Measurements from ENCODE around the gene KRT9. TPM values are rescaled to one million over a fixed set of nuclear protein-coding genes. Genes with fewer than 3 reads are reported as not detected.

The KRT9 gene
- total RNA-seq, 1 donor from 2014 or later, result 0.26 TPM

- Histone ChIP-seq H3K36me3 (ENCODE audit: control insufficient read depth, insufficient read depth, low read length) (peaks cover 22% of the 10 kb centered on the region), H3K4me3 (ENCODE audit: low read depth, low read length) (no peak overlapping the region), H3K27me3 (ENCODE audit: control insufficient read depth, insufficient read depth, low read length) (no peaks in the 10 kb centered on the region)
- peak; percentile 45 for DNase-seq (ENCODE audit: low read depth)
- no peak for FAIRE-seq
- TF ChIP-seq CTCF (IDR thresholded peaks at IDR 0.05; ENCODE audit: insufficient read depth, low read length, severe bottlenecking), result no peak
These were observed 55.0 kb downstream of the KRT9 start for GRCh38 chr17:41516830-41517283.

GRCh38 chr17:41516147-41516829 lies 55.6 kb downstream of the KRT9 start:
- DNase-seq (ENCODE audit: low read depth) (no peak), FAIRE-seq (peak; percentile 47)
- no peak for TF ChIP-seq CTCF (IDR thresholded peaks at IDR 0.05; ENCODE audit: insufficient read depth, low read length, severe bottlenecking)
- Histone ChIP-seq H3K27me3 (ENCODE audit: control insufficient read depth, insufficient read depth, low read length) (no peaks in the 10 kb centered on the region), H3K36me3 (ENCODE audit: control insufficient read depth, insufficient read depth, low read length) (peaks cover 22% of the 10 kb centered on the region), H3K4me3 (ENCODE audit: low read depth, low read length) (no peak overlapping the region)

Other genes with a start within 250 kb of the KRT9 start
- 0.13 TPM in 1 of 2 replicates, not detected in the other for gene KRT33A, start 221.2 kb downstream of the KRT9 start, total RNA-seq
- gene KRT33B, start 202.2 kb downstream of the KRT9 start, total RNA-seq, result 0.79 and 1.7 TPM in 2 replicates
- 0.26 and 0.53 TPM in 2 replicates for gene KRT34, start 189.8 kb downstream of the KRT9 start, total RNA-seq
- 0.26 TPM in 1 of 2 replicates, not detected in the other for gene KRT31, start 174.5 kb downstream of the KRT9 start, total RNA-seq
- not detected in 2 replicates for gene KRT37, start 147.5 kb downstream of the KRT9 start, total RNA-seq
- gene KRT38, start 131.1 kb downstream of the KRT9 start, total RNA-seq, result not detected in 2 replicates
- gene KRT32, start 104.7 kb downstream of the KRT9 start, total RNA-seq, result 0.13 TPM in 1 of 2 replicates, not detected in the other
- not detected in 2 replicates for gene KRT35, start 90.9 kb downstream of the KRT9 start, total RNA-seq
- gene KRT36, start 82.1 kb downstream of the KRT9 start, total RNA-seq, result under 0.01 TPM in 1 of 2 replicates, not detected in the other
- gene KRT13, start 66.4 kb downstream of the KRT9 start, total RNA-seq, result 112 and 242 TPM in 2 replicates
- gene KRT15, start 53.2 kb downstream of the KRT9 start, total RNA-seq, result 67.9 and 71.8 TPM in 2 replicates
- gene KRT19, start 43.8 kb downstream of the KRT9 start, total RNA-seq, result 3,104 and 4,112 TPM in 2 replicates
- 463 and 1,445 TPM in 2 replicates for gene KRT14, start 14.8 kb upstream of the KRT9 start, total RNA-seq
- gene KRT16, start 40.7 kb upstream of the KRT9 start, total RNA-seq, result 1,390 and 10,131 TPM in 2 replicates
- gene KRT17, start 52.5 kb upstream of the KRT9 start, total RNA-seq, result 25,286 and 30,463 TPM in 2 replicates
- 191 and 204 TPM in 2 replicates for gene EIF1, start 116.8 kb upstream of the KRT9 start, total RNA-seq
- gene GAST, start 140.3 kb upstream of the KRT9 start, total RNA-seq, result 0.90 TPM in 1 of 2 replicates, not detected in the other
- 2.6 and 5.0 TPM in 2 replicates for gene HAP1, start 162.6 kb upstream of the KRT9 start, total RNA-seq
- 227 and 407 TPM in 2 replicates for gene JUP, start 214.7 kb upstream of the KRT9 start, total RNA-seq
- 32.1 and 47.1 TPM in 2 replicates for gene P3H4, start 239.9 kb upstream of the KRT9 start, total RNA-seq
- gene FKBP10, start 240.9 kb upstream of the KRT9 start, total RNA-seq, result 64.1 and 81.6 TPM in 2 replicates